NK-92 treated with Interleukin-12 subunit alpha and Interleukin-12 subunit beta, amount 100 ng/mL, for 24 hours (cell line): ENCODE results near the gene ELF3.
"Not testable (repeated sequence)": the region's sequence is repeated elsewhere in the genome, so short reads cannot be mapped to it uniquely, and the experiment has no call there.

Experiments
- DNase-seq: peaks from one replicate; lab custom pipeline; 2025; lab: John Stamatoyannopoulos, UW

ELF3 gene

DNA sequence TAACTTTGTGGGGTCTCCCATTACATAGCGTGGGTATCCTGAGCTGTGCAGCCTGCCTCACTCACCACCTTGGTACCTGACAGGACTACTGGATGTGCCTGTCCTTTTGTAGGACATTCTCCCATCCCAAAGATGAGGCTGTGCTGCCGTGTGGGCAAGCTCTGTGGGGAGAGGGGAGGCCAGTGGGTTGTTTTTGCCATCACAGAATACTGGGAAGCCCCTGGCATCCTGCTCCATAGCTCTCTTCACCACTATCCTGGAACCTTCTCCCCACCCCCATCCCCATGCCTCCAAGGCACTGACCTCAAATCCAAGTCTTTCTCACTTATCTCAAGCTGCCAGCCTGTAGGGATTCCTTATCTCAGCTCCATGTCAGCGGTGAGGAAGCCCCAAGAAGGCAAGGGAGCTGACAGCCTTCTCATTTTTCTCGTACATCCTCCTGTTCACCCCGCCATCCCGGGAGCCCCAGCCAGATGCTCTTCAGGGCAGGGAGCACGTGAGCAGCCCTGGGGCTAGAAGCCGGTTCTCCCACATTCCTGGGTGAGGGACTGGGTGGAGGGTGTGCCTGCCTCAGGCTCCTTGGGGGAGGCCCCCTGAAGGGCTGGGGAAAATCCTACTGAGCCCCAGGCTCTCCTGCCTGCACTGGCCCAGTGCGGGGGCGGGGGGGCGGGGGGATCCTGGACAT lies 2.4 kb upstream of the ELF3 start:
- no peak for DNase-seq

- DNase-seq, result peak; percentile 21
Measured at GRCh38 chr1:202009326-202010179, 834 bp upstream of the ELF3 start.

- no peak for DNase-seq
Measured at GRCh38 chr1:202011994-202012393, 1.6 kb downstream of the ELF3 start.

DNA sequence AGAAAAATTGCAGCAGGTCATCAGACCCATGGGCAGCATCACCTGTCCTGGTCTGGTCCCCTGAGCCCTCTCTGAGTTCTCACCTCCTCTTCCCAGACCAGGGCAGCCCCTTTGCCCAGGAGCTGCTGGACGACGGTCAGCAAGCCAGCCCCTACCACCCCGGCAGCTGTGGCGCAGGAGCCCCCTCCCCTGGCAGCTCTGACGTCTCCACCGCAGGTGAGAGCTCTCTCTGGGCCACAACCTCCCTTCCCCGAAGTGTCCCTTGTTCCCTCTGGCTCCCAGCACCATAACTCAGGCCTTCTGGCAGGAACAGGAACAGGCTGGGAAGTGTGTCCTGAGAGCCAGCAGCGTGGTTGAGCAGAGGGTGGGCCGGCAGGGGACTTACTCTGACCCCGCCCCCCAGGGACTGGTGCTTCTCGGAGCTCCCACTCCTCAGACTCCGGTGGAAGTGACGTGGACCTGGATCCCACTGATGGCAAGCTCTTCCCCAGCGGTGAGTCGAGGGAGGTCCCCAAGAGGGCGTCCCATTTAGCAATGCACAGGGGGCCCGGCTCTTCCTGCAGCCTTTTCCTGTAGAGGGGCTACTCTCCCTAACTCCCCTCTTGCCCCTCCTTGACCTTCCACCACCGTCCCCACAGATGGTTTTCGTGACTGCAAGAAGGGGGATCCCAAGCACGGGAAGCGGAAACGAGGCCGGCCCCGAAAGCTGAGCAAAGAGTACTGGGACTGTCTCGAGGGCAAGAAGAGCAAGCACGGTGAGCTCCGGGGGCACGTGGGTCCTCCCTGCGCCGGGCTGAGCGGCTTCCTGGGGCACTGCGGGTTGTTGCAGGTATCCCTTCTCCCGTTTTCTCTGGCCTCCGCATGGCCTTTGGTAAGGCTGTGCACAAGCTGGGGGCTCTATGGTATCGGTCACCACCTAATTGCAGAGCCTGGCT lies 2.4 kb downstream of the ELF3 start:
- no peak for DNase-seq

- DNase-seq, result no peak
Measured at GRCh38 chr1:202013603-202014002, 3.2 kb downstream of the ELF3 start.

DNA sequence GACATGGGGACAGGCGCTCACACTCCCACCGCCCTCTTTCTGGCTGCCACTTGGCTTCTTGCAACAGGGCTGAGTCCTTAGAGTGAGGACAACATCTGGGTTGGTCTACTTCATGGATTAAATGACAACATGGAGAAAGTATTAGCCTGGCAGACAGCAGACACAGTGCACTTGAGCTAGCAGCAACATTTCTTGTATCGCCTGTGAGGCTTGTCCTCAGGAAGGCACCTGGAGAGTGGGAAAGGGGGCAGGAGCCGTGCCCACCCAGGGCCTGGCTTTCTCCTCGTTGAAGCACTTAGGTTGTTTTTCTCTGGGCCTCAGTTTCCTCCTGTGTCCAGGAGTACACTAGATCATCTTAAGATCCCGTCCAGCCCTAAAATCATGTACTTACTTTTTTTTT lies 3.7 kb downstream of the ELF3 start:
- no peak for DNase-seq

GRCh38 chr1:202014915-202015661 lies 4.7 kb downstream of the ELF3 start:
- DNase-seq, result no peak

- no peak for DNase-seq
Measured at GRCh38 chr1:202015662-202015937, 5.2 kb downstream of the ELF3 start.

DNA sequence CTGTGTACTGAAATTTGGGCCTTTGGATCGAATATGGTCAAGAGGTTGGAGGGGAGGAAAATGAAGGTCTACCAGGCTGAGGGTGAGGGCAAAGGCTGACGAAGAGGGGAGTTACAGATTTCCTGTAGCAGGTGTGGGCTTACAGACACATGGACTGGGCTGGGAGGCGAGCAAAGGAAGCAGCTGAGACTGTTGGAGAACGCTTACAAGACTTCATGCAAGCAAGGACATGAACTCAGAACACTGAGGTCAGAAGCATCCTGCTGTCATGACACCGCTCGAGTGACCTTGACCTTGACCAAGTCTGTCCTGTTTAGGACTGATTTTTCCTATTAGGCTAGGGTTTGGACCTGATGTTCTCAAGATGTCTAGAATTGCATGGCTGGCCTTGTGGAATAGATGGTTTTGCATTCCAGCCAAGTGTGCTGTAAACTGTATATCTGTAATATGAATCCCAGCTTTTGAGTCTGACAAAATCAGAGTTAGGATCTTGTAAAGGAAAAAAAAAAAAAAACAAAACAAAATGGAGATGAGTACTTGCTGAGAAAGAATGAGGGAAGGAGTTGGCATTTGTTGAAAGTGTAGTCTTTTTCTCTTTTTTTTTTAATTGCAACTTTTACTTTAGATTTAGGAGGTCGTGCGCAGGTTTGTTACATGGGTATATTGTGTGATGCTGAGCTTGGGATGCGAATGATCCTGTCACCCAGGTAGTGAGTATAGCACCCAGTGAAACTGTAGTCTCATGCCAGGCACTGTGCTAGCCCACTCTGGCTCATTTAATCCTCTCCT lies 5.8 kb downstream of the ELF3 start:
- DNase-seq, result no peak

- no peak for DNase-seq
Measured at GRCh38 chr1:202016811-202017748, 6.7 kb downstream of the ELF3 start.

- no peak for DNase-seq
Measured at GRCh38 chr1:202017749-202018467, 7.5 kb downstream of the ELF3 start.

- peak; percentile 35 for DNase-seq
Measured at GRCh38 chr1:202018468-202019234, 8.3 kb downstream of the ELF3 start.

GRCh38 chr1:202019235-202019558 lies 8.8 kb downstream of the ELF3 start:
- not testable (repeated sequence) for DNase-seq

GRCh38 chr1:202023001-202023433 lies 12.6 kb downstream of the ELF3 start:
- peak; percentile 33 for DNase-seq

GRCh38 chr1:202029171-202029665 lies 18.8 kb downstream of the ELF3 start:
- DNase-seq, result no peak

DNA sequence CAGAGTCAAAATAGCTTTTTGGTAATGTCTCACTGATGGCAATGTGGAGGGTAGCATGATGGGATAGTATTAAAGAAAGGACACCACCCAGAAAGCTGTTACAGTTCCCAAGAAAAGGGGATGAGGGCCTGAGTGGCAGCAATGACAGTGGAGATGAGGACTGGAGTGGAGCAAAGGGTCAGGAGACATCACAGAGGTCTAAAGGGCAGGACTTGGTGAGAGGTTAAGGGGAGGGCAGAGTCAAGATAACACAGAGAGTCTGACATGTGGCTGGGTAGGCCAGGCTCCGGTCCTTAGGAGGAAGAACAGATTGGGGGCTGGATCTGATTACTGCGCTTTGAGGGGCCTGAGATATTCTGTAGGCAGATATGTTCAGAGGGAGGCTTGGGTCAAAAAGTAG lies 19.3 kb downstream of the ELF3 start:
- DNase-seq, result no peak

- no peak for DNase-seq
Measured at GRCh38 chr1:202031796-202032195, 21.4 kb downstream of the ELF3 start.

DNA sequence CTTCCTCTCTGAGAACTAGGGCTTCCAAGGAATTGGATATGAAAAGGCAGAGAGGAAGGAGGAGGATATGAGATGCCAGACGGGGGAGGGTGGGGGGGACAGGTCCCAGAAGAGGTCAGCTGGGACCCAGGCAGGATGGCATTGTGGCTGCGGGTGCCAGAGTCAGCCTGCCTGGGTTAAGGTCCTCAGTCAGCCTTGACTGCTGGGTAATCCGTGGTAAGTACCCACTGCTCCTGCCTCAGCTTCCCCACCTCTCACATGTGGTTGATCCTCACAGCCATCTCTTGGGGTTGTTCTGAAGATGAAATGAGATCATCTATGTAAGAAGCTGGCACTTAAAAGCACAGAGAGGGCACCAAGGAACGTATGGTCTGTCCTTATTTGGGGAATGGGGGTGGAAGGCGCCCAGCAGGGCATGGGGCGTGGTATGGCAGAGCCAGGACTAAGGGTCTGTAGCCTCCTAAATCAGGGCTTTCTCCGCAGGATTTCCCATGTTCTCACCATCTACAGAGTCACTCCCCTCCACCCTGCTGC lies 23.8 kb downstream of the ELF3 start:
- no peak for DNase-seq
